ENCODE measurements around the gene ANXA5.

The ANXA5 gene

DNA sequence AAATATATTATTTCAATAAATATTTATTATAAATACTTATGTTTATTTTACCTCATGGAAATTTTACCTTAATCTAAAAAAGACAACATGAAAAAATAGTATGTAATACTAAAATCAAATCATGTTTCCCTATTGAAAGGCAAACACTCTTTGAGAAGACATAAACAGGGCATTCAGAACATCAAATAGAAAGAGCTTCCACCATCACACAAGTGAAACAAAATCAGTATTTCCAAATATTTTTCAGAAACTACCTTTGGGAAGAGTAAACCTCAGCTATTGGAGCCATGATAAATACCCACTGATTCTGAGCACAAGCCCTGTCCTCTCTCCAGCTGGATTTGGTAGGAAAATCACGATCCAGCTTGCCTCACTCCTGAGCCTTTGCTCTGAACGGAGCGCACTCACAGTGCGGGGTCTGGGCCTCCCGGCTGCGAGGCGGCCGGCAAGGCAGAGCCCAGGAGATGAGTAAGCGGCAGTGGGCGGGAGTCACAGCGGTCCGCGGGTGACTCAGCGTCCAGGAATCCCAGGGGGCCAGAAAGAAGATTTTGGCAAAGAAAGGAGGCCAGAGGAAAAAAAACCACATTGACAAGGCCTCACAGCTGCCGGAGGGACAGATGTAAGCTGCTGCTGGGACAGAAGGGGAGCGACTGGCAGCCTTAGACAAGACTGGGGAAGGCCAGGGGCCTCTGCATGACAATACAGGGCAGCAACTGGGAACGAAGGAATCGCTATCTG lies 14.7 kb upstream of the ANXA5 start:
- DNase-seq = no peak

GRCh38 chr4:121709766-121710405 lies 13.1 kb upstream of the ANXA5 start:
- no peak for DNase-seq

DNA sequence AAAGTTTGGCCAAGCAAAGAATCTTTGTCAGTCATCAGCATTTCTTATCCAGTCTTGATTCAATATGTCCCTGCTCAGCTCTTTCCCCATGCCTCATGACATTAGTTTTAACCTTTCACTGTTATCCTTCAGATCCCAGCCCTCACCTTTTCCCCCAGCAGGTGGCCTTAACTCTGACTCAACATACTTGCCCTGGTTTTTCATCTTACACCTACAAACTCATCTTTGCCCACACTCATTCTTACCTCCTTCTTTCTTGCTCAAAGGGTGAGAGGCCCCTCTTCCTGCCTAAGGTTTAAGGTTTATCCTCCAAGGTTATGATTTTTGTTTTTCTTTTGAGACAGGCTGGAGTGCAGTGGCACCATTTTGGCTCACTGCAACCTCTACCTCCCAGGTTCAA lies 10.6 kb upstream of the ANXA5 start:
- DNase-seq = no peak

DNA sequence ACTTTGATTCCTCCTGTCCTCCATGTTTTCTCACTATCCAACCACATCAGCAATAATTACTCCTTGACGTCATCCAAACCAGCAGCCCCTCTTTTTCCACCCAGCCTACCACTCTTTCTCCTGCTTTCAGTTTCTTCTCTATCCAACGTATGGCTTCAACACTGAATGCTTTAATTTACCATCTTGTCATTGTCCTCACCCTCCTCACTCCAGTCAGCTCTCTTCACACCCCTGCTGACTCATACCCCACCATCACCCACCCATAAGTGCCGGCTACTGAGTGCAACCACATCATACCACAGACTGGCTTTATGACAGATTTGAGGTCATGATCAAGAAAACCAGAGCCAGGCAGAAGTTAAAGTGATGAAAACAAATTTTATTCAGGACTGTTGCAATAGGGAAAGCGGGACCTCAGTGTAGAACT lies 9.8 kb upstream of the ANXA5 start:
- no peak for DNase-seq

- no peak for DNase-seq
Measured at GRCh38 chr4:121705521-121705920, 8.7 kb upstream of the ANXA5 start.

GRCh38 chr4:121702136-121702535 lies 5.4 kb upstream of the ANXA5 start:
- DNase-seq = no peak

GRCh38 chr4:121701263-121701662 lies 4.5 kb upstream of the ANXA5 start:
- no peak for DNase-seq

DNA sequence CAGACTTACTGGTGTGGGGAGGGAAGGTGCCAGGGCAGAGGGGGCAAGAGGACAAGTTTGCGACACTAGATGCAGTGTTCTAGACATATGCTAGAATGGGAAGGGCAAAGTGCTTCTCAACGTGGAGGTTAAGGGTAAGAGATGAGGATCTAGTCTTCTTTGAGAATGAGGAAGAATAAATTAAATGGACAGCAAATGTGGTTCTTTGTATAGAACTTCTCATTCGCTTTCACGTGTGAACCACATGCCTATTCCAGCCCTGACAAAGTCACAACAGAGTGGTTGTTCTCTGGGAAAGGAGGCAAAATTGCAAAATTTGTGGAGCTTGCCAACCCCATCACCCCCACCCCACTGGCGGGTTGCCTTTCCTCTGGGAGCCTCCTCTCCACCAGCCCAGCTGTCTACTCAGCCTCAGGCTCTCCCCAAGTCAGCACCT lies 1.5 kb upstream of the ANXA5 start:
- no peak for DNase-seq

GRCh38 chr4:121697564-121697963 lies 784 bp upstream of the ANXA5 start:
- no peak for DNase-seq

- peak; percentile 35 for DNase-seq
Measured at GRCh38 chr4:121696170-121696580, 605 bp downstream of the ANXA5 start.

DNA sequence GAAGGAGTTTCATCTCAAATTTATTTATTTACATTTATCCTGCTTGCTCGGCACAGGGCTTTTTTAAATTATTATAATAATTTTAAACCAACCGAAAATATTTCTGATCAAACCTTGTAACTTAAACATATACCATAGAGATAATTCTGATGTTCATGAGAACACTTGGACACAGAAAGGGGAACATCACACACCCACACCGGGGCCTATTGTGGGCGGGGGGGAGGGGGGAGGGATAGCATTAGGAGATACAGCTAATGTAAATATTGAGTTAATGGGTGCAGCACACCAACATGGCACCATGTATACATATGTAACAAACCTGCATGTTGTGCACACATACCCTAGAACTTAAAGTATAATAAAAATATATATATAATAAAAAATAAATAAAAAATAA lies 2.9 kb downstream of the ANXA5 start:
- DNase-seq = no peak

- DNase-seq = no peak
Measured at GRCh38 chr4:121693450-121693849, 3.3 kb downstream of the ANXA5 start.

- no peak for DNase-seq
Measured at GRCh38 chr4:121692261-121692660, 4.5 kb downstream of the ANXA5 start.

- DNase-seq = no peak
Measured at GRCh38 chr4:121690001-121690400, 6.8 kb downstream of the ANXA5 start.

DNA sequence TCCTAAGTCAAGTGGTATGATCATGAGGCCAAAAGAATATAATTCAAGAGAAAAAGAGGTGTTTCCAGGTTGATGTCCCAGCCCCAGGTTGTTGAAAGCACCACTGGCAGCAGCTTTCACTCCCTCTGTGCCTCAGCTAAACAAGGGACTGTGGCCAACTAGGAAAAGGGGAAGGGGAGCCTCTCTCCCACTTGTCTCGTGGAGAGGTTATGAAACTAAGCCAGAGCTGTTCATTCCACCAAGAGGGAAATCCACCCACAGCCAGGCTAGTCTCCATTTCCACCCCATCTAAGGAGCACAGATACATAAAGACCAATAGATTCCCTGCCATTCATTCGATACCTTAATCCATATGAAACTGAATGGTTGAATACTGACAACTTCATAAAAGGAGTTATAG lies 8.1 kb downstream of the ANXA5 start:
- DNase-seq = no peak

GRCh38 chr4:121688261-121688660 lies 8.5 kb downstream of the ANXA5 start:
- no peak for DNase-seq

DNA sequence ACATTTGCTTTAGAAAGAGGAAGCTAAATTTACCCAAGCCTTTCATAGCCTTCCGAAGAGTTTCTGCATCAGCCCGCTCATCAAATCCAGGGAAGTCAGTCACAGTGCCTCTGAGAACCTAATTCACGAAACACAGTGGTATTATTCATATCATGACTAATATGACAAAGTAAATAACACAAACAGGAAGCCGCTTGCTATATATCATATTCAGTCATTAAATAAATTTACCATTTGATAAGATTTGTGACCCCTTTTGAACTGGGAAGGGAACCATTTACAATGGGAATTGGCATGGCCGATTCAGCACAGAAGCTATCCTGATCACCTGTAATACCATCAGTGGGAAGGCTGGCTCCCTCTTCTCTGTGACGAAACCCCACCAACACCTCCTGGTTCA lies 10.5 kb downstream of the ANXA5 start:
- no peak for DNase-seq

- no peak for DNase-seq
Measured at GRCh38 chr4:121685257-121685656, 11.5 kb downstream of the ANXA5 start.

DNA sequence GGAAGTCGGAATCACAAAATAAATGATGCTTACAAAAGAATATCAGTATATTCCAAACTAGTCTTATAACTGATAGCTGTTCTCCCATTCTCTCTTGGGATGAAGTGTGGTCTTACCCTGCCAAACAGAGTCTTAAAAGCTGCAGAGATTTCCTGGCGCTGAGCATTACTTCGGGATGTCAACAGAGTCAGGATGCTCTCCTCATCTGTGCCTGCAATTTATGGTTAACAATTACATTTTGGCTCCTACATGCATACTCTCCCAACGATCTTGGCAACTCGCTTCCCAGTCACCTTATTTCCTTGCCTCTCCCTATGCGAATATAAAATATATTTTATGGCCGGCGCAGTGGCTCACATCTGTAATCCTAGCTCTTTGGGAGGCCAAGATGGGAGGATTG lies 12.2 kb downstream of the ANXA5 start:
- no peak for DNase-seq

- no peak for DNase-seq
Measured at GRCh38 chr4:121684016-121684415, 12.8 kb downstream of the ANXA5 start.

GRCh38 chr4:121680571-121680970 lies 16.2 kb downstream of the ANXA5 start:
- no peak for DNase-seq

- no peak for DNase-seq
Measured at GRCh38 chr4:121679951-121680350, 16.8 kb downstream of the ANXA5 start.

DNA sequence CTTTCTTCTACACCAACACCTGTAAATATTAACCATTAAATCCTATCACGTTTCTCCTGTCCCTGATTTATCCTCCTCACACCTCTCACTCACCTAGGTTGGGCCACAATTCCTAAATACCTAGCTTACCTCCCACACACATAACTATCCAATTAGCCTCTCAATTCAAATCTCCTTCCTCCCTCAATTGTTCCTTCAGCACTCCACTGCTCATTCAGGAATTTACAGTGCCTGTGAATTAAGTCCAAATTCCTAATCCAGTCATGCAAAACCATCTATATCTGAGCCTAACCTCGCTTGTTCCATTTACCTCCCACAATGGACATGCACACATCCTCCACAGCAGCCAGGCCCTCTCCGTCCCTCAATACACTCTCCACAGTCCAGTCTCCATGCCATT lies 17.5 kb downstream of the ANXA5 start:
- no peak for DNase-seq

DNA sequence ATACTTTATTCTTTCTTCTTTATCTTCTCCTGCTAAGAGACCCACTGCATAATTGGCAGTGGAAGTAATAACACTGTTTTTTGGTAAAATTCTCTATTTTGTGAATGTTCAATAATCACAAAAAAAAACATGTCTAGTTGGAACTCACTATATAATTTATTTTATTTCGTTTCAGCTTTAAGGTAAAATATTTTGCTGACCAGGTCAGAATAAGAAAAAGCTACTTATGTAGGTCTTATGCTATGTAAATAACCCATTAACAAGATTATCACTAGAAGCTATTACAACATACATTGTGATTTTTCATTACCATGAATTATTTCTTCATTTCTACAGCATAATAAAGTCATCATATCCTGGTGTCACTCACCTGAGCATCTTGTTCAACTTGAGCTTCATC lies 19.3 kb downstream of the ANXA5 start:
- no peak for DNase-seq
